Right cardiac atrium (tissue), 5 donors: Measurements from ENCODE around the gene NMRK1. TPM values are rescaled to one million over a fixed set of nuclear protein-coding genes. Genes with fewer than 3 reads are reported as not detected.

Experiments used
- ATAC-seq, 2 donors: fragments of 200-7000 bp; cut with Tn5 transposase; one replicate each; pipeline versions ENCODE4 v1.8.0 to v1.9.1; 2020; ENCODE audit warnings: moderate library complexity in 2 of 2, mild to moderate bottlenecking in 1 of 2
- DNase-seq, 3 donors: peaks; one replicate each; pipeline ENCODE4 v3.0.0-alpha.2; 2020
- H3K27ac ChIP-seq: one replicate; pipeline ENCODE4 v1.5.1; 2013; ENCODE audit warnings: mild to moderate bottlenecking, low read length, control low read depth, moderate library complexity
- H3K27me3 ChIP-seq: one replicate; pipeline ENCODE4 v1.6.1; 2013; ENCODE audit not compliant: control insufficient read depth, insufficient read depth
- H3K4me1 ChIP-seq: one replicate; pipeline ENCODE4 v1.6.1; 2013; ENCODE audit warnings: low read length; ENCODE audit not compliant: control insufficient read depth, insufficient read depth
- H3K4me3 ChIP-seq: one replicate; pipeline ENCODE4 v1.5.1; 2013; ENCODE audit warnings: low read length, control low read depth
- H3K9me3 ChIP-seq: one replicate; pipeline ENCODE4 v1.6.1; 2013; ENCODE audit warnings: low read length; ENCODE audit not compliant: control insufficient read depth
- WGBS: extraction: QIAGEN DNeasy Blood & Tissue Kit; methylation state at CpG from one replicate; pipeline ENCODE4 v1.1.7; 2013; 5-methylcytosine and 5-hydroxymethylcytosine counted together
- intact Hi-C, 4 donors: fragments of 100-400 bp; cut with DNase I; formaldehyde crosslinking; loops; one replicate each; pipeline versions ENCODE4 v1.11.0 to v1.14.0; 2022 to 2023
- polyA plus RNA-seq: library from polyadenylated mRNA; stranded (reverse); fragments of 200-250 nt; gene quantifications from one replicate; pipeline ENCODE4 v1.2.3, GENCODE V29; 2013
- total RNA-seq, 4 donors: library from RNA; stranded (reverse); fragmentation: NEBNext Ultra II Directional; extraction: Animal tissue kit (Norgen Biotek cat#: 25700); gene quantifications; one replicate each; pipeline ENCODE4 v1.2.1, GENCODE V29; 2021
- donor health status: healthy with polysubstance abuse.
- donor health status: DM: no; HTN: yes; CAD: no.
- donor health status: DM: no; HTN: no; CAD: no.
- donor health status: DM: no; HTN: yes; CAD: no; lungs with severe emphysema.
- donor health status: DM: yes; HTN: yes; CAD: no.

Gene NMRK1
- total and polyA plus RNA-seq, 5 donors: 11.6 to 30.2 (median 27.2) TPM

- ATAC-seq (no peak), DNase-seq (no peak)
- whole genome bisulfite sequencing: 93% methylated on average over 2 of the region's 2 CpGs
- Histone ChIP-seq H3K4me3 (no peak overlapping the region), H3K27me3 (no peaks in the 10 kb centered on the region), H3K9me3 (no peaks in the 10 kb centered on the region), H3K4me1 (no peaks in the 10 kb centered on the region), H3K27ac (no peak overlapping the region)
- intact Hi-C loops: no loop called here
These were observed 26.8 kb downstream of the NMRK1 start for GRCh38 chr9:75061169-75061568.

DNA sequence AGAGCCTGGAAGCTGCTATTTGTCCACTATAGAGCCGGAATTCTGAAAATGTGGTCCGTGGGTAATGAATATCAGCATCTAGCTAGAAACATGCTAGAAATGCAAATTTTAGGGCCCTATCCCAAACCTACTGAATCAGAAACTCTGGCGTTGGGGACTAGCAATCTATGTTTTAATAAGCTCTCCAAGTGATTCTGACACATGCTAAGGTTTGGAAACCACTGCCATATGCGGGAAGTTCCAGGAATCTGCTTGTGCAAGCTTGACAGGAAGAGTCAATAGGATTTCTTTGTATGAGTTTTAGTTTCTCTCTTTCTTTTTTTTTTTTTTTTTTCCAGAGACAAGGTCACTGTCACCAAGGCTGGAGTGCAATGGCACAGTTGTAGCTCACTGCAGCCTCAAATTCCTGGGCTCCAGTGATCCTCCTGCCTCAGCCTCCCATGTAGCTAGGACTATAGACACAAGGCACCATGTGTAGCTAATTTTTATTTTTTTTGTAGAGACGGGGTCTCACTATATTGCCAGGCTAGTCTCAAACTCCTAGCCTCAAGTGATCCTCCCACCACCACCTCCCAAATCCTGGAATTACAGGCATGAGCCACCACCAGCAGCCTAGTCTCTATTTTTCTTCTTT, 33.5 kb downstream of the NMRK1 start:
- ATAC-seq (no peak), DNase-seq (no peak)
- 83% methylated on average over 5 of the region's 5 CpGs for WGBS
- H3K4me3 ChIP-seq: no peak overlapping the region
- H3K27me3 ChIP-seq: no peaks in the 10 kb centered on the region
- H3K4me1 ChIP-seq: no peaks in the 10 kb centered on the region
- intact Hi-C loops: no loop called here
- H3K27ac ChIP-seq: no peak overlapping the region
- no peaks in the 10 kb centered on the region for H3K9me3 ChIP-seq

- H3K4me3 ChIP-seq: no peak overlapping the region
- DNase-seq (no peak), ATAC-seq (no peak)
- H3K27ac ChIP-seq: no peak overlapping the region
- intact Hi-C loops: no loop called here
- WGBS: 93% methylated on average over 1 of the region's 1 CpG
- H3K27me3 ChIP-seq: no peaks in the 10 kb centered on the region
- no peaks in the 10 kb centered on the region for H3K4me1 ChIP-seq
- H3K9me3 ChIP-seq: no peaks in the 10 kb centered on the region
These were observed 34.1 kb downstream of the NMRK1 start for GRCh38 chr9:75053869-75054268.

GRCh38 chr9:75051285-75051684, 36.7 kb downstream of the NMRK1 start:
- ATAC-seq: no peak
- intact Hi-C loops: no loop called here
- Histone ChIP-seq H3K9me3 (no peaks in the 10 kb centered on the region), H3K27ac (no peak overlapping the region), H3K4me3 (no peak overlapping the region), H3K27me3 (no peaks in the 10 kb centered on the region), H3K4me1 (no peaks in the 10 kb centered on the region)
- DNase-seq: no peak

DNA sequence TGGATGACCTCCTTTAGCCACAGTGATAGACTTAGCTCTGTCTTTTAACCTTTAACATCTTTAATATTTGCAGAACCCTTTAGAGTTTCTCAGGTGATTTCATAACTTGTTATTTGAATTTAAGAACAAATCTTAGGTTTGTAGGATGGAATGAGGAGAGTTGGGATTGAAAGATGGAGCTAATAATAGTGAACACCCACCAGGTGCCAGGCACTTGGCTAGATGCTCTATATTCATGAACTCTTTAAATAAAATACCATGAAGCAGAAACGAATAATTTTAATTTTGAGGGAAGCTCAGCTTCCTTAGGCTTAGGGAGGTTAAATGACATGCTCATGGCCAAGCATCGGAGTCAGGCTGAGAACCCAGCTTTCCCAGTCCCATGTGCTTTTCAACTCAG, 40.4 kb downstream of the NMRK1 start:
- ATAC-seq (no peak), DNase-seq (no peak)
- intact Hi-C loops: no loop called here
- 49% methylated on average over 2 of the region's 2 CpGs for WGBS
- Histone ChIP-seq H3K9me3 (no peaks in the 10 kb centered on the region), H3K4me3 (no peak overlapping the region), H3K27me3 (no peaks in the 10 kb centered on the region), H3K27ac (no peak overlapping the region), H3K4me1 (no peaks in the 10 kb centered on the region)

DNA sequence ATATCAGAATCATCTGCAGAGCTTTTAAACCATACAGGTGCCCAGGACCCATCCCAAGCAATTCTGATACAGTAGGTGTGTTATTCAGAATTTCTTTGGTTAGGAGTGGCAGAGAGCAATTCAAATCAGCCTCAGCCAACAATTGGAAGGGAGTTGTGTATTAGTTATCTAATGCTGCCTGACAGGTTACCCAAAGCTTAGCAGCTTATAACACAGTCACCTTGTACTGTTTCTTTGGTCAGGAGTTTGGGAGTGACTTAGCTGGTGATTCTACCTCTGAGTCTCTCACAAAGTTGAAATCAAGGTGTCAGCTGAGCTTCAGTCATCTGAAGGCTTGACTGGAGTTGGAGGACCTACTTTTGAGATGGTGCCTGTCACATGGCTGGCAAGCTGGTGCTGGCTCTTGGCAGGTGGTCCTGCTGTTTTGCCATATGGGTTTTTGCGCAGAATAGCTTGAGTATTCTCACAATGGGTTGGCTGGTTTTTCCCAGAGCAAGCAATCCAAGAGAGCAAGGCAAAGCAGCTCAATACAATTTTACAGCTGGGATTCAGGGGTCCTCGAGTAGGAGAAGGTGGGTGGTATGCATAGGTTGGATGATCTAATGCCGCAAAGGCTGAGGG, 41.1 kb downstream of the NMRK1 start:
- WGBS: 92% methylated on average over 3 of the region's 3 CpGs
- H3K4me3 ChIP-seq: no peak overlapping the region
- ATAC-seq (no peak), DNase-seq (no peak)
- no peaks in the 10 kb centered on the region for H3K27me3 ChIP-seq
- H3K27ac ChIP-seq: no peak overlapping the region
- H3K9me3 ChIP-seq: no peaks in the 10 kb centered on the region
- intact Hi-C loops: no loop called here
- no peaks in the 10 kb centered on the region for H3K4me1 ChIP-seq

DNA sequence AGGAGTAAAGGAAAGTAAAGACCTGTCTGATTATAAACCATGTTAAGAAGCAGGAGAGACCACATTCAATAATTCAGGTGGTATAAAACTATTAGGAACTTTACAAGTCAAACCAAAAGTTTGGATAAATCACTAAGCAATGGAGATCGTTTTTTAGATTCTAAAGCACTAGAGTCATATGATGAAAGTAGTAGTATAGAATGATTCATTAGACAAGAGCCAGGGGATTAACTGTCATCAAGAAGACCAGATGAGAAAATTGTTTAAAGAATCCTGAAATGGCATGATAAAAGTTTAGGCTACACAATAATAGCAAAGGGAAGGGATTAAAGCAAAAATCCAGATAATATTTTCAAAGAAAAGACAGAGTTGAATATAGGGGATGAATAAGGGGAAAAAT, 46.9 kb downstream of the NMRK1 start:
- WGBS: 78% methylated on average over 1 of the region's 1 CpG
- H3K9me3 ChIP-seq: no peaks in the 10 kb centered on the region
- intact Hi-C loops: no loop called here
- ATAC-seq (no peak), DNase-seq (no peak)
- H3K27me3 ChIP-seq: no peaks in the 10 kb centered on the region
- no peaks in the 10 kb centered on the region for H3K4me1 ChIP-seq
- H3K4me3 ChIP-seq: no peak overlapping the region
- no peak overlapping the region for H3K27ac ChIP-seq

DNA sequence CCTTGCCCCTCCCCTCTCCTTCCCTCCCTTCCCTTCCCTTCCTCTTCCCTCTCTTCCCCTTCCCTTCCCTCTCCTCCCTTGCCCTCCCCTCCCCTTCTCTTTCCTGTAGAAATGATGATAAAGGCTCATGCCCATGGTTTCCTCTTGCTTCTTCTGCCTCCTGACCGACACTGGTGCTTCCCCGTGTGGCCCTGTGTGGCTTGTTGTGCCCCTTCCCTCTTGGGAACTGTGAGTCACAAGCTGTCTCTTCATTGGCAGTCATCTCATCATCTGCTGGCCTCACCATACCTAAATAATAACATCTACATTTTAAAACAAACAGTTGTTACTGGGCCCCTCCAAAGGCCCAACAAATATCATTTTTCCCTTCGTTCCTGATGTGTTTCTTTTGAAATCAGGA, 48.2 kb downstream of the NMRK1 start:
- 59% methylated on average over 3 of the region's 3 CpGs for WGBS
- Histone ChIP-seq H3K4me1 (no peaks in the 10 kb centered on the region), H3K9me3 (no peaks in the 10 kb centered on the region), H3K4me3 (no peak overlapping the region), H3K27me3 (no peaks in the 10 kb centered on the region), H3K27ac (no peak overlapping the region)
- ATAC-seq (no peak), DNase-seq (no peak)
- intact Hi-C loops: no loop called here

- no peaks in the 10 kb centered on the region for H3K4me1 ChIP-seq
- H3K27me3 ChIP-seq: no peaks in the 10 kb centered on the region
- no peak overlapping the region for H3K4me3 ChIP-seq
- ATAC-seq (no peak), DNase-seq (no peak)
- 65% methylated on average over 3 of the region's 3 CpGs for WGBS
- no peaks in the 10 kb centered on the region for H3K9me3 ChIP-seq
- H3K27ac ChIP-seq: no peak overlapping the region
- intact Hi-C loops: no loop called here
These were observed 48.9 kb downstream of the NMRK1 start for GRCh38 chr9:75039009-75039408.

- intact Hi-C loops: no loop called here
- Histone ChIP-seq H3K4me3 (no peak overlapping the region), H3K4me1 (no peaks in the 10 kb centered on the region), H3K27me3 (no peaks in the 10 kb centered on the region), H3K27ac (no peak overlapping the region), H3K9me3 (no peaks in the 10 kb centered on the region)
- DNase-seq: no peak
- no peak for ATAC-seq
- WGBS: 91% methylated on average over 3 of the region's 3 CpGs
These were observed 51.2 kb downstream of the NMRK1 start for GRCh38 chr9:75036793-75037192.

- H3K27ac ChIP-seq: no peak overlapping the region
- DNase-seq (no peak), ATAC-seq (no peak)
- WGBS: 82% methylated on average over 2 of the region's 2 CpGs
- no peaks in the 10 kb centered on the region for H3K9me3 ChIP-seq
- H3K4me3 ChIP-seq: no peak overlapping the region
- H3K27me3 ChIP-seq: no peaks in the 10 kb centered on the region
- H3K4me1 ChIP-seq: no peaks in the 10 kb centered on the region
- intact Hi-C loops: no loop called here
These were observed 54.0 kb downstream of the NMRK1 start for GRCh38 chr9:75033791-75034473.
